K562 (cell line): Measurements from ENCODE around the gene CHRND. TPM values are rescaled to one million over a fixed set of nuclear protein-coding genes. Genes with fewer than 3 reads are reported as not detected.

Source experiments
- ATAC-seq: fragments of 200-7000 bp; cut with Tn5 transposase; 3 replicates; pipeline ENCODE4 v1.9.1; 2020; ENCODE audit warnings: moderate library complexity
- BruUV-seq: library from RNA; stranded (reverse); fragments of 400-500 nt; replicated peaks from 2 replicates; lab custom pipeline; 2021; lab: Mats Ljungman, UMichigan
- CTCF ChIA-PET: fragments of 300-600 bp; formaldehyde crosslinking; extraction: SDS; loops from one replicate; lab custom pipeline; 2021; ENCODE audit warnings: low intra/inter-chr PET ratio; lab: Yijun Ruan, JAX
- POLR2A ChIA-PET: fragments of 300-600, 350-650 bp; sonication (Branson Sonifier 250); formaldehyde crosslinking; extraction: SDS; loops from one replicate; lab custom pipeline; 2021; ENCODE audit warnings: antibody characterized with exemption, inconsistent platforms; lab: Yijun Ruan, JAX
- DNase-seq, 4 experiments: peaks; one replicate each; pipeline versions ENCODE4 v3.0.0 to v3.0.0-alpha.2; 2011 to 2018; ENCODE audit warnings: low spot score in 3 of 4, mixed read lengths in 3 of 4; ENCODE audit errors: extremely low read depth in 1 of 4
- FAIRE-seq: peaks from 2 replicates; lab custom pipeline; 2011; peaks lifted over from hg19 to GRCh38; lab: Jason Lieb, UNC
- H2AFZ ChIP-seq: 2 replicates; pipeline ENCODE4 v1.6.0; 2011; ENCODE audit warnings: low read depth, low read length, control low read depth, inconsistent platforms
- H3K27ac ChIP-seq: fragments of 200-600 bp; 3 replicates; pipeline ENCODE4 v1.8.0; 2011; ENCODE audit warnings: low read depth, mild to moderate bottlenecking, control low read depth, inconsistent platforms, low read length, moderate library complexity, mixed read lengths; ENCODE audit errors: extremely low read depth
- H3K27me3 ChIP-seq, 2 experiments: fragments of 300-600 bp in 1 of 2; 2 replicates in 1 of 2; 3 replicates in 1 of 2; pipeline versions ENCODE4 v1.6.0 to v1.8.0; 2011; ENCODE audit warnings: inconsistent platforms in 2 of 2, low read length in 2 of 2, mild to moderate bottlenecking in 1 of 2, mixed read lengths in 1 of 2, moderate library complexity in 1 of 2; ENCODE audit not compliant: control insufficient read depth in 2 of 2, insufficient read depth in 2 of 2
- H3K36me3 ChIP-seq: fragments of 300-600 bp; 3 replicates; pipeline ENCODE4 v1.8.0; 2011; ENCODE audit warnings: mild to moderate bottlenecking, low read length, inconsistent platforms; ENCODE audit not compliant: control insufficient read depth, insufficient read depth
- H3K4me1 ChIP-seq, 2 experiments: fragments of 200-600 bp in 1 of 2; replicated peaks in 1 of 2; 2 replicates in 1 of 2; 3 replicates in 1 of 2; pipeline versions ENCODE4 v1.5.1 to v1.8.0; 2011; ENCODE audit warnings: inconsistent platforms in 2 of 2, low read length in 2 of 2, mild to moderate bottlenecking in 1 of 2, mixed read lengths in 1 of 2, moderate library complexity in 1 of 2; ENCODE audit not compliant: control insufficient read depth in 2 of 2, insufficient read depth in 2 of 2
- H3K4me2 ChIP-seq: 2 replicates; pipeline ENCODE4 v1.6.1; 2011; ENCODE audit warnings: low read length, control low read depth, inconsistent platforms, mixed read lengths; ENCODE audit not compliant: insufficient read depth
- H3K4me3 ChIP-seq: fragments of 200-600 bp; sonication (generic), shearing (Covaris generic); 2 replicates; pipeline ENCODE4 v1.5.1; 2016; ENCODE audit warnings: control low read depth, inconsistent platforms
- H3K79me2 ChIP-seq: fragments of 200-600 bp; 3 replicates; pipeline ENCODE4 v1.8.0; 2011; ENCODE audit warnings: low read length, inconsistent platforms; ENCODE audit not compliant: control insufficient read depth, insufficient read depth
- H3K9ac ChIP-seq, 2 experiments: 2 replicates each; pipeline versions ENCODE4 v1.6.0 to v1.6.1; 2011; ENCODE audit warnings: low read depth in 2 of 2, low read length in 2 of 2, control low read depth in 1 of 2, inconsistent platforms in 1 of 2, mild to moderate bottlenecking in 1 of 2, mixed read lengths in 1 of 2; ENCODE audit not compliant: insufficient read depth in 1 of 2
- H3K9me1 ChIP-seq: one replicate; pipeline ENCODE4 v1.6.0; 2011; ENCODE audit warnings: inconsistent platforms, mild to moderate bottlenecking, low read length, moderate library complexity; ENCODE audit not compliant: control insufficient read depth, insufficient read depth
- H3K9me3 ChIP-seq: replicated peaks from 2 replicates; pipeline ENCODE4 v1.5.1; 2011; ENCODE audit warnings: low read depth, low read length, inconsistent platforms; ENCODE audit not compliant: control insufficient read depth, insufficient read depth
- H4K20me1 ChIP-seq: replicated peaks from 2 replicates; pipeline ENCODE4 v1.6.1; 2011; ENCODE audit warnings: low read length, inconsistent platforms, mixed read lengths; ENCODE audit not compliant: control insufficient read depth, insufficient read depth
- AFF4 ChIP-seq: sonication (generic); formaldehyde crosslinking; IDR thresholded peaks from 2 replicates; pipeline ENCODE4 v1.8.0; 2023; ENCODE audit warnings: mild to moderate bottlenecking, missing genetic modification reagents
- ARID1B ChIP-seq: fragments of 450-650 bp; IDR thresholded peaks from 2 replicates; pipeline ENCODE4 v1.6.1; 2016; ENCODE audit warnings: antibody characterized with exemption, mild to moderate bottlenecking, inconsistent platforms
- CAMTA2 ChIP-seq: fragments of 250-450 bp; sonication (Bioruptor Pico); conservative IDR thresholded peaks from 2 replicates; pipeline ENCODE4 v1.5.1; 2022
- EP400 ChIP-seq: fragments of 450-650 bp; IDR thresholded peaks from 2 replicates; pipeline ENCODE4 v1.6.1; 2017; ENCODE audit warnings: antibody characterized with exemption, mild to moderate bottlenecking, moderate library complexity
- FUS ChIP-seq: fragments of 200-400 bp; formaldehyde crosslinking; optimal IDR thresholded peaks from 2 replicates; pipeline ENCODE3; 2017; ENCODE audit warnings: low read depth, low read length
- MCM7 ChIP-seq, 2 experiments: fragments of 450-650 bp; IDR thresholded peaks; 2 replicates each; pipeline ENCODE4 v1.6.1; 2016 to 2018
- NFE2 ChIP-seq: IDR thresholded peaks from 2 replicates; pipeline ENCODE4 v1.6.1; 2014; ENCODE audit warnings: antibody characterized with exemption, low read depth
- PPARD ChIP-seq: fragments of 250-450 bp; sonication (Bioruptor Pico); IDR thresholded peaks from 2 replicates; pipeline ENCODE4 v1.8.0; 2022; ENCODE audit warnings: inconsistent platforms, mild to moderate bottlenecking, moderate library complexity
- SMARCC2 ChIP-seq: fragments of 450-650 bp; IDR thresholded peaks from 2 replicates; pipeline ENCODE4 v1.6.1; 2017; ENCODE audit warnings: antibody characterized with exemption, moderate library complexity, mild to moderate bottlenecking, low read depth
- SREBF1 ChIP-seq: fragments of 150-350 bp; IDR thresholded peaks from 2 replicates; pipeline ENCODE4 v1.6.1; 2014; ENCODE audit warnings: antibody characterized with exemption, low read depth, low read length, borderline replicate concordance
- UBTF ChIP-seq, 2 experiments: IDR thresholded peaks; 2 replicates each; pipeline ENCODE4 v1.6.1; 2012; ENCODE audit warnings: improper control_type of control experiment in 2 of 2, low read depth in 2 of 2, low read length in 2 of 2, borderline replicate concordance in 1 of 2
- ZNF121 ChIP-seq: sonication (generic); formaldehyde crosslinking; conservative IDR thresholded peaks from 2 replicates; pipeline ENCODE4 v1.8.0; 2022; ENCODE audit warnings: missing genetic modification reagents
- ZNF146 ChIP-seq: IDR thresholded peaks from one replicate; pipeline ENCODE4 v1.6.1; 2018; ENCODE audit warnings: missing compliant biosample characterization; ENCODE audit not compliant: unreplicated experiment
- ZNF280A ChIP-seq: fragments of 450-650 bp; IDR thresholded peaks from 2 replicates; pipeline ENCODE4 v1.6.1; 2018; ENCODE audit warnings: mild to moderate bottlenecking, low read depth; ENCODE audit not compliant: partially characterized antibody
- ZNF668 ChIP-seq: fragments of 250-450 bp; sonication (Bioruptor Pico); IDR thresholded peaks from 2 replicates; pipeline ENCODE4 v1.8.0; 2022; ENCODE audit warnings: mild to moderate bottlenecking, inconsistent platforms
- WGBS: fragments of 100-300 bp; shearing (Covaris generic); methylation state at CpG from one replicate; pipeline ENCODE4 v1.1.6; 2016; ENCODE audit warnings: low coverage, mixed read lengths; ENCODE audit not compliant: insufficient coverage; ENCODE audit errors: missing lambda C conversion rate; 5-methylcytosine and 5-hydroxymethylcytosine counted together
- in situ Hi-C: fragments of 300-500 bp; cut with MboI; formaldehyde crosslinking; loops from 4 replicates; pipeline ENCODE4 v1.15.0; 2018; ENCODE audit warnings: inconsistent platforms, mixed read lengths
- intact Hi-C: fragments of 100-400 bp; cut with micrococcal nuclease; formaldehyde crosslinking; loops from 2 replicates; pipeline ENCODE4 v1.14.2; 2022
- polyA plus RNA-seq, 8 experiments: library from polyadenylated mRNA; depleted of rRNA in 4 of 8; stranded (reverse) in 5 of 8; unstranded in 3 of 8; fragments of >200 nt; fragmentation: Nextera tagmentation in 2 of 8; fragmentation: Illumina TruSeq in 1 of 8; extraction: Ambion mirVana in 2 of 8; extraction: Trizol in 1 of 8; gene quantifications; 2 replicates each; pipeline versions ENCODE4 v1.2.1 to v1.2.3, GENCODE V29; 2011 to 2014; ENCODE audit warnings: inconsistent platforms in 1 of 8, missing spikeins in 1 of 8
- total RNA-seq, 7 experiments: library from RNA; depleted of rRNA in 6 of 7; stranded (reverse); fragments of >200 nt in 6 of 7; fragmentation: Illumina TruSeq in 2 of 7; extraction: Trizol in 2 of 7; gene quantifications; 2 replicates each; pipeline versions ENCODE4 v1.2.1 to v1.2.3, GENCODE V29; 2011 to 2021; ENCODE audit warnings: low replicate concordance in 1 of 7

The CHRND gene
- total and polyA plus RNA-seq, 9 of the 15 experiments (the other 6 are each of a cell fraction or from before 2014, with no cell fraction given): not detected

GRCh38 chr2:232529806-232530547 is 4.0 kb downstream of the CHRND start:
- peaks cover 0 to 33% of the 10 kb centered on the region in 2 experiments; a peak in 2 of 5 replicates for H3K27me3 ChIP-seq
- intact Hi-C loops: no loop called here
- H3K9me3 ChIP-seq: no peaks in the 10 kb centered on the region
- 7% methylated on average over 12 of the region's 17 CpGs for WGBS
- BruUV-seq: no TSS peak
- no peaks in the 10 kb centered on the region for H3K79me2 ChIP-seq
- ChIA-PET CTCF (no interaction called here), POLR2A (no interaction called here)
- H3K9me1 ChIP-seq: no peaks in the 10 kb centered on the region
- H3K27ac ChIP-seq: no peak overlapping the region
- no peak overlapping the region for H3K4me3 ChIP-seq
- ATAC-seq (no peak), DNase-seq (no peak), FAIRE-seq (no peak)
- no peak overlapping the region for H3K4me2 ChIP-seq
- no peaks in the 10 kb centered on the region for H4K20me1 ChIP-seq
- H3K4me1 ChIP-seq: peaks cover 0 to 3% of the 10 kb centered on the region in 2 experiments; a peak in 2 of 5 replicates
- in situ Hi-C loops: no loop called here
- no peak overlapping the region for H2AFZ ChIP-seq
- H3K36me3 ChIP-seq: no peaks in the 10 kb centered on the region
- H3K9ac ChIP-seq: no peak overlapping the region
- no peak for TF ChIP-seq ZNF280A
- TF ChIP-seq ZNF146 (CRISPR knock-in tag): no peak
- TF ChIP-seq PPARD (CRISPR knock-in tag): no peak
- no peak for TF ChIP-seq ZNF121 (CRISPR knock-in tag)
- TF ChIP-seq FUS: no peak
- no peak for TF ChIP-seq EP400
- no peak for TF ChIP-seq MCM7 (IDR thresholded peaks at IDR 0.05)
- TF ChIP-seq CAMTA2 (CRISPR knock-in tag): no peak
- no peak for TF ChIP-seq SMARCC2
- TF ChIP-seq SREBF1: no peak
- TF ChIP-seq ARID1B: no peak
- TF ChIP-seq UBTF (IDR thresholded peaks at IDR 0.05; ENCODE audit: borderline replicate concordance in 1 of 2, low read depth in 2 of 2, low read length in 2 of 2): no peak
- TF ChIP-seq ZNF668 (CRISPR knock-in tag): no peak
- TF ChIP-seq NFE2: no peak
- TF ChIP-seq AFF4: no peak
